ENCODE measurements around the gene RNF14.

The RNF14 gene

GRCh38 chr5:141973871-141974595, 5.1 kb downstream of the RNF14 start:
- TF ChIP-seq CTCF (IDR thresholded peaks at IDR 0.05; ENCODE audit: low read depth, low read length, missing control alignments), result no peak
- in situ Hi-C loops (cut with HindIII; ENCODE audit: low pct_ligation_motif_present, low sequenced_read_pairs), result no loop called here
- no peak overlapping the region for H3K4me3 ChIP-seq (ENCODE audit: low read depth, low read length)
- peak overlapping the region; percentile 27 for H3K27ac ChIP-seq
- H3K36me3 ChIP-seq (replicated peaks), result peaks cover 35% of the 10 kb centered on the region
- H3K27me3 ChIP-seq (replicated peaks), result no peaks in the 10 kb centered on the region
- peak; percentile 38 for DNase-seq

GRCh38 chr5:141976176-141976575, 7.3 kb downstream of the RNF14 start:
- DNase-seq, result no peak
- no peak for TF ChIP-seq CTCF (IDR thresholded peaks at IDR 0.05; ENCODE audit: low read depth, low read length, missing control alignments)

GRCh38 chr5:141978389-141978788, 9.5 kb downstream of the RNF14 start:
- no peak for TF ChIP-seq CTCF (IDR thresholded peaks at IDR 0.05; ENCODE audit: low read depth, low read length, missing control alignments)
- Histone ChIP-seq H3K27ac (no peak overlapping the region), H3K27me3 (replicated peaks) (no peaks in the 10 kb centered on the region), H3K4me3 (ENCODE audit: low read depth, low read length) (no peak overlapping the region), H3K36me3 (replicated peaks) (peaks cover 68% of the 10 kb centered on the region)
- no peak for DNase-seq
- in situ Hi-C loops (cut with HindIII; ENCODE audit: low pct_ligation_motif_present, low sequenced_read_pairs), result loop anchor here (25.0 kb wide), 1 partner anchor 159 kb away; no protein-coding TSS in a partner anchor

More at GRCh38 chr5:141976176-141976575, 7.3 kb downstream of the RNF14 start:
- Histone ChIP-seq H3K36me3 (replicated peaks) (peaks cover 54% of the 10 kb centered on the region), H3K4me3 (ENCODE audit: low read depth, low read length) (no peak overlapping the region), H3K27me3 (replicated peaks) (no peaks in the 10 kb centered on the region), H3K27ac (no peak overlapping the region)
- in situ Hi-C loops (cut with HindIII; ENCODE audit: low pct_ligation_motif_present, low sequenced_read_pairs), result loop anchor here (25.0 kb wide), 1 partner anchor 161 kb away; no protein-coding TSS in a partner anchor

- Histone ChIP-seq H3K4me3 (ENCODE audit: low read depth, low read length) (no peak overlapping the region), H3K27ac (no peak overlapping the region), H3K36me3 (replicated peaks) (peaks cover 79% of the 10 kb centered on the region), H3K27me3 (replicated peaks) (no peaks in the 10 kb centered on the region)
- in situ Hi-C loops (cut with HindIII; ENCODE audit: low pct_ligation_motif_present, low sequenced_read_pairs), result loop anchor here (25.0 kb wide), 1 partner anchor 155 kb away; no protein-coding TSS in a partner anchor
- no peak for TF ChIP-seq CTCF (IDR thresholded peaks at IDR 0.05; ENCODE audit: low read depth, low read length, missing control alignments)
- DNase-seq, result no peak
Observed at GRCh38 chr5:141982626-141983025, 13.7 kb downstream of the RNF14 start.

- no peak for DNase-seq
- Histone ChIP-seq H3K27me3 (replicated peaks) (no peaks in the 10 kb centered on the region), H3K27ac (no peak overlapping the region), H3K4me3 (ENCODE audit: low read depth, low read length) (no peak overlapping the region), H3K36me3 (replicated peaks) (peaks cover 50% of the 10 kb centered on the region)
- TF ChIP-seq CTCF (IDR thresholded peaks at IDR 0.05; ENCODE audit: low read depth, low read length, missing control alignments), result no peak
- in situ Hi-C loops (cut with HindIII; ENCODE audit: low pct_ligation_motif_present, low sequenced_read_pairs), result loop anchor here (25.0 kb wide), 1 partner anchor 151 kb away; no protein-coding TSS in a partner anchor
Observed at GRCh38 chr5:141986072-141986471, 17.2 kb downstream of the RNF14 start.
